H9 (cell line): ENCODE results near the gene PRKAG2. TPM values are rescaled to one million over a fixed set of nuclear protein-coding genes. Genes with fewer than 3 reads are reported as not detected.

Experiments
- DNase-seq: peaks from one replicate; pipeline ENCODE4 v3.0.0-alpha.2; 2017
- H2AFZ ChIP-seq: one replicate; pipeline ENCODE4 v1.6.1; 2013; ENCODE audit warnings: mild to moderate bottlenecking, low read length, control low read depth, moderate library complexity
- H2AK5ac ChIP-seq: 2 replicates; pipeline ENCODE4 v1.6.1; 2013; ENCODE audit warnings: low read length, control low read depth, mixed read lengths; ENCODE audit not compliant: insufficient read length
- H2BK120ac ChIP-seq: one replicate; pipeline ENCODE4 v1.6.1; 2013; ENCODE audit warnings: low read depth, mild to moderate bottlenecking, low read length, control low read depth, inconsistent platforms; ENCODE audit not compliant: poor library complexity, severe bottlenecking
- H2BK12ac ChIP-seq: 2 replicates; pipeline ENCODE4 v1.6.1; 2013; ENCODE audit warnings: low read length, control low read depth, mixed read lengths, low read depth; ENCODE audit not compliant: insufficient read length
- H2BK15ac ChIP-seq: 2 replicates; pipeline ENCODE4 v1.6.1; 2013; ENCODE audit warnings: low read depth, low read length, control low read depth
- H2BK20ac ChIP-seq: one replicate; pipeline ENCODE4 v1.6.1; 2013; ENCODE audit warnings: low read depth, mild to moderate bottlenecking, low read length, control low read depth, inconsistent platforms; ENCODE audit not compliant: poor library complexity, severe bottlenecking
- H2BK5ac ChIP-seq: 2 replicates; pipeline ENCODE4 v1.6.1; 2013; ENCODE audit warnings: low read length, control low read depth, mixed read lengths; ENCODE audit not compliant: insufficient read length
- H3K14ac ChIP-seq: 2 replicates; pipeline ENCODE4 v1.6.1; 2013; ENCODE audit warnings: low read length, control low read depth; ENCODE audit not compliant: insufficient read depth
- H3K18ac ChIP-seq: 2 replicates; pipeline ENCODE4 v1.6.1; 2013; ENCODE audit warnings: low read depth, mild to moderate bottlenecking, mixed read lengths, low read length, control low read depth; ENCODE audit not compliant: insufficient read length
- H3K23ac ChIP-seq: 2 replicates; pipeline ENCODE4 v1.6.1; 2013; ENCODE audit warnings: low read length, control low read depth, mixed read lengths, low read depth; ENCODE audit not compliant: insufficient read length
- H3K23me2 ChIP-seq: 2 replicates; pipeline ENCODE4 v1.6.1; 2013; ENCODE audit warnings: low read depth, mild to moderate bottlenecking, mixed read lengths, low read length, control low read depth; ENCODE audit not compliant: insufficient read length, poor library complexity, severe bottlenecking
- H3K27ac ChIP-seq: 2 replicates; pipeline ENCODE4 v1.5.1; 2013; ENCODE audit warnings: low read length, control low read depth, mixed read lengths, low read depth; ENCODE audit not compliant: insufficient read length
- H3K27me3 ChIP-seq: 2 replicates; pipeline ENCODE4 v1.6.1; 2013; ENCODE audit warnings: low read length, control low read depth, inconsistent platforms; ENCODE audit not compliant: insufficient read depth
- H3K4ac ChIP-seq: 2 replicates; pipeline ENCODE4 v1.6.1; 2013; ENCODE audit warnings: low read depth, mild to moderate bottlenecking, control low read depth, inconsistent platforms, low read length, moderate library complexity
- H3K4me1 ChIP-seq: 2 replicates; pipeline ENCODE4 v1.6.1; 2013; ENCODE audit warnings: low read length, control low read depth, inconsistent platforms; ENCODE audit not compliant: insufficient read depth
- H3K4me2 ChIP-seq: 2 replicates; pipeline ENCODE4 v1.6.1; 2013; ENCODE audit warnings: low read length, control low read depth, mixed read lengths; ENCODE audit not compliant: insufficient read length, insufficient read depth
- H3K56ac ChIP-seq: 2 replicates; pipeline ENCODE4 v1.6.1; 2013; ENCODE audit warnings: low read depth, mild to moderate bottlenecking, mixed read lengths, low read length, control low read depth; ENCODE audit not compliant: insufficient read length
- H3K79me1 ChIP-seq: 2 replicates; pipeline ENCODE4 v1.6.1; 2013; ENCODE audit warnings: low read depth, mild to moderate bottlenecking, moderate library complexity, low read length, control low read depth, inconsistent platforms; ENCODE audit not compliant: insufficient read depth, poor library complexity, severe bottlenecking
- H3K79me2 ChIP-seq: 2 replicates; pipeline ENCODE4 v1.6.1; 2013; ENCODE audit warnings: low read length, control low read depth, inconsistent platforms; ENCODE audit not compliant: insufficient read depth
- H3K9ac ChIP-seq: 2 replicates; pipeline ENCODE4 v1.6.1; 2013; ENCODE audit warnings: low read length, control low read depth, mixed read lengths; ENCODE audit not compliant: insufficient read length; ENCODE audit errors: extremely low read depth
- H3K9me3 ChIP-seq: one replicate; pipeline ENCODE4 v1.6.1; 2013; ENCODE audit warnings: low read depth, low read length, inconsistent platforms; ENCODE audit not compliant: control insufficient read depth
- H3T11ph ChIP-seq: one replicate; pipeline ENCODE4 v1.6.1; 2013; ENCODE audit warnings: mild to moderate bottlenecking, low read length, control low read depth, inconsistent platforms
- H4K20me1 ChIP-seq: one replicate; pipeline ENCODE4 v1.6.1; 2013; ENCODE audit not compliant: control insufficient read depth, insufficient read length, insufficient read depth
- H4K5ac ChIP-seq: 2 replicates; pipeline ENCODE4 v1.6.1; 2013; ENCODE audit warnings: low read depth, mild to moderate bottlenecking, mixed read lengths, low read length, control low read depth; ENCODE audit not compliant: insufficient read length
- H4K8ac ChIP-seq: replicated peaks from 2 replicates; pipeline ENCODE4 v1.6.1; 2013; ENCODE audit warnings: low read length, control low read depth, mixed read lengths, low read depth; ENCODE audit not compliant: insufficient read length
- H4K91ac ChIP-seq: 2 replicates; pipeline ENCODE4 v1.6.1; 2013; ENCODE audit warnings: low read depth, mild to moderate bottlenecking, moderate library complexity, mixed read lengths, low read length, control low read depth; ENCODE audit not compliant: insufficient read length
- H3K27ac Mint-ChIP-seq, 3 experiments: 2 replicates in 2 of 3; 3 replicates in 1 of 3; pipeline ENCODE4 v1.8.0; 2020 to 2021; ENCODE audit warnings: mixed read lengths in 3 of 3, mild to moderate bottlenecking in 1 of 3, moderate library complexity in 1 of 3
- H3K27me3 Mint-ChIP-seq: 2 replicates; pipeline ENCODE4 v1.8.0; 2021; ENCODE audit warnings: low read depth, mild to moderate bottlenecking, moderate library complexity, mixed read lengths
- H3K36me3 Mint-ChIP-seq, 3 experiments: 2 replicates in 2 of 3; 3 replicates in 1 of 3; pipeline ENCODE4 v1.8.0; 2020 to 2021; ENCODE audit warnings: low read depth in 3 of 3, mixed read lengths in 3 of 3; ENCODE audit not compliant: insufficient read depth in 1 of 3
- H3K4me1 Mint-ChIP-seq, 2 experiments: 2 replicates each; pipeline ENCODE4 v1.8.0; 2020; ENCODE audit warnings: mixed read lengths in 2 of 2
- H3K4me3 Mint-ChIP-seq, 2 experiments: 2 replicates in 1 of 2; 3 replicates in 1 of 2; pipeline ENCODE4 v1.8.0; 2020 to 2021; ENCODE audit warnings: mild to moderate bottlenecking in 2 of 2, mixed read lengths in 2 of 2, moderate library complexity in 1 of 2
- H3K9me3 Mint-ChIP-seq, 2 experiments: 2 replicates in 1 of 2; 3 replicates in 1 of 2; pipeline ENCODE4 v1.8.0; 2020; ENCODE audit warnings: mild to moderate bottlenecking in 2 of 2, mixed read lengths in 2 of 2, moderate library complexity in 1 of 2
- whole genome bisulfite sequencing: extraction: QIAGEN DNeasy Blood & Tissue Kit; methylation state at CpG from one replicate; pipeline ENCODE4 v1.1.7; 2013; ENCODE audit warnings: missing lambda C conversion rate, low lambda C conversion rate, mixed read lengths; ENCODE audit not compliant: insufficient read length; ENCODE audit errors: extremely low coverage; 5-methylcytosine and 5-hydroxymethylcytosine counted together
- total RNA-seq: library from RNA; stranded (reverse); gene quantifications from 2 replicates; pipeline ENCODE4 v1.2.1, GENCODE V29; 2021
- TF ChIP-seq, protein P1 (sequence below): fragments of 200-600 bp; sonication (generic); conservative IDR thresholded peaks from 3 replicates; pipeline ENCODE4 v1.8.0; 2021; ENCODE audit warnings: antibody characterized with exemption, mild to moderate bottlenecking

The PRKAG2 gene
- total RNA-seq, 1 experiment from 2014 or later, result 11.8 TPM

DNA sequence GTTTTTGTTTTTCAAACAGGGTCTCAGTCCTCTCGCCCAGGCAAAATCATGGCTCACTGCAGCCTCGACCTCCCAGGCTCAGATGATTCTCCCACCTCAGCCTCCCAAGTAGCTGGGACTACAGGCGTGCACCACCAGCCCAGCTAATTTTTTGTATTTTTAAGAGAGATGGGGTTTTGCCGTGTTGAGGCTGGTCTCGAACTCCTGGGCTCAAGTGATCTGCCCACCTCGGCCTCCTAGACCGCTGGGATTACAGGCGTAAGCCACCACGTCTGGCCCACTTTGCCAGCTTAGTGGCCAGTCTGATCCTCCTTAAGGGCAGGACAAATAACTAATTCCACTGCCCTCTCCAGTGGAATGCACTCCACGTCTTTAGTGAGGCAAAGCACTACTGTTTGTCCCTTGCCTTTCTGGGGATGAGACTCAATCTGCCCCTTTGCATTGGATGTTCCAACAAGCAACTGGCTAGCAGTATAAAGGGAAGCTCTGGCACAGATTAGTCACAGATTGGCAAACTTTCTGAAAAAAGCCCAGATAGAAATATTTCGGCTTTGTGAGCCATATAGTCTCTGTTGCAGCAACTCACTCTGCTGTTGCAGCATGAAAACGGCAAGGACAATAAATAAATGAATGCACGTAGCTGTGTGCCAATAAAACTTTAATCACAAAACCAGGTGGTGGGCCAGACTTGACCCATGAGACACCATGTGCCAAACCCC, 213.4 kb downstream of the PRKAG2 start:
- Histone ChIP-seq H3K27ac (no peak overlapping the region), H2BK5ac (no peak overlapping the region), H3T11ph (no peak overlapping the region), H3K79me2 (no peaks in the 10 kb centered on the region), H2BK20ac (no peak overlapping the region), H3K4ac (no peak overlapping the region), H2AFZ (no peak overlapping the region), H4K20me1 (no peaks in the 10 kb centered on the region), H2BK120ac (no peak overlapping the region), H4K5ac (no peak overlapping the region), H3K4me2 (no peak overlapping the region), H3K27me3 (no peaks in the 10 kb centered on the region), H3K56ac (no peak overlapping the region), H3K14ac (no peak overlapping the region), H3K4me1 (no peaks in the 10 kb centered on the region), H3K9ac (no peak overlapping the region), H4K8ac (no peak overlapping the region), H3K79me1 (no peaks in the 10 kb centered on the region), H3K9me3 (no peaks in the 10 kb centered on the region), H4K91ac (no peak overlapping the region), H2AK5ac (no peak overlapping the region), H3K23me2 (no peaks in the 10 kb centered on the region), H2BK12ac (no peak overlapping the region), H3K18ac (no peak overlapping the region), H2BK15ac (no peak overlapping the region), H3K23ac (no peak overlapping the region)
- WGBS, result no CpG with 5 or more reads among the region's 13 CpGs
- H3K27ac Mint-ChIP-seq, result no peak overlapping the region
- H3K4me3 Mint-ChIP-seq, result no peak overlapping the region; a peak in 1 of 5 replicates
- H3K9me3 Mint-ChIP-seq, result peaks cover 2 to 4% of the 10 kb centered on the region in 2 experiments; a peak in 3 of 5 replicates
- TF ChIP-seq, protein P1, sequence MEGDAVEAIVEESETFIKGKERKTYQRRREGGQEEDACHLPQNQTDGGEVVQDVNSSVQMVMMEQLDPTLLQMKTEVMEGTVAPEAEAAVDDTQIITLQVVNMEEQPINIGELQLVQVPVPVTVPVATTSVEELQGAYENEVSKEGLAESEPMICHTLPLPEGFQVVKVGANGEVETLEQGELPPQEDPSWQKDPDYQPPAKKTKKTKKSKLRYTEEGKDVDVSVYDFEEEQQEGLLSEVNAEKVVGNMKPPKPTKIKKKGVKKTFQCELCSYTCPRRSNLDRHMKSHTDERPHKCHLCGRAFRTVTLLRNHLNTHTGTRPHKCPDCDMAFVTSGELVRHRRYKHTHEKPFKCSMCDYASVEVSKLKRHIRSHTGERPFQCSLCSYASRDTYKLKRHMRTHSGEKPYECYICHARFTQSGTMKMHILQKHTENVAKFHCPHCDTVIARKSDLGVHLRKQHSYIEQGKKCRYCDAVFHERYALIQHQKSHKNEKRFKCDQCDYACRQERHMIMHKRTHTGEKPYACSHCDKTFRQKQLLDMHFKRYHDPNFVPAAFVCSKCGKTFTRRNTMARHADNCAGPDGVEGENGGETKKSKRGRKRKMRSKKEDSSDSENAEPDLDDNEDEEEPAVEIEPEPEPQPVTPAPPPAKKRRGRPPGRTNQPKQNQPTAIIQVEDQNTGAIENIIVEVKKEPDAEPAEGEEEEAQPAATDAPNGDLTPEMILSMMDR, result no peak
- 0 out of 2 replicates have a peak, but pooled peaks cover 6% of the 10 kb centered on the region for H3K27me3 Mint-ChIP-seq
- H3K36me3 Mint-ChIP-seq, result peaks cover 0 to 4% (median 1%) of the 10 kb centered on the region in 3 experiments; a peak in 1 of 7 replicates
- no peak for DNase-seq
- no peaks in the 10 kb centered on the region for H3K4me1 Mint-ChIP-seq
